ENCODE data around the gene VPS8. TPM values are rescaled to one million over a fixed set of nuclear protein-coding genes. Genes with fewer than 3 reads are reported as not detected.

Gene VPS8
- total and polyA plus RNA-seq, 2 of the 8 experiments (the other 6 are each of a cell fraction or from before 2014, with no cell fraction given): 13.0 to 41.0 TPM

DNA sequence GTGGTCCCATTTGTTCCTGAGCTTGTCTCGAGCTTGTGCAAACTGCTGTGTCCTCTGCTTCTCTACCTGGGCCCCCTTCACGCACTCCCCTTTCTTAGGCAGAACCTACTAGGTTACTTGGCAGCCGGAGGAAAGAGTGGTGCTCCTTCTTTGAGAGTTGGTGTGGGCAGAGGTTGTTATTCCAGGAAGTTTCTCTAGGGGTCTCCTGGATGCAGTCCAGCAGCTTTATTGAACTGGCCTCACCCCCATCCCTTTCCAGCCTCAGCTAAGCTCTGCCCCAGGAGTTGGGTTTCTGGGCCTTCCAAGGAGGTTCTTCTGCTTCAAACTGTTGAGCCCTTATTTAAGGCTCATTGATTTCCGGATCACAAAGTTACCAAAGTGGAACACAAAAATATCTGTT lies 237.7 kb downstream of the VPS8 start (continued):
- TF ChIP-seq CTBP2 (IDR thresholded peaks at IDR 0.05; ENCODE audit: borderline replicate concordance, insufficient read depth, insufficient read length, low read length) (no peak), SIN3A (conservative IDR thresholded peaks at IDR 0.05 in 1 of 2, IDR thresholded peaks at IDR 0.05 in 1 of 2; ENCODE audit: low read depth in 1 of 2, low read length in 2 of 2) (no peak), BCL11A (IDR thresholded peaks at IDR 0.05; ENCODE audit: low read depth in 2 of 2, low read length in 2 of 2) (no peak), RAD21 (IDR thresholded peaks at IDR 0.05 in 1 of 2, conservative IDR thresholded peaks at IDR 0.05 in 1 of 2; ENCODE audit: low read depth in 2 of 2, low read length in 2 of 2) (peak; percentile 44 to 65), EP300 (IDR thresholded peaks at IDR 0.05; ENCODE audit: borderline replicate concordance in 1 of 2, low read depth in 2 of 2, low read length in 2 of 2) (no peak), CEBPB (IDR thresholded peaks at IDR 0.05; ENCODE audit: low read depth, low read length) (no peak)
